Bronchial epithelial cell (primary cell): ENCODE data around the gene HOXD10. TPM values are rescaled to one million over a fixed set of nuclear protein-coding genes. Genes with fewer than 3 reads are reported as not detected.

Experiments
- DNase-seq: peaks from one replicate; pipeline ENCODE4 v3.0.0-alpha.2; 2010; ENCODE audit warnings: low read depth
- FAIRE-seq: peaks from 2 replicates; lab custom pipeline; 2011; peaks lifted over from hg19 to GRCh38; lab: Jason Lieb, UNC
- H3K27me3 ChIP-seq: 2 replicates; pipeline ENCODE4 v1.5.1; 2011; ENCODE audit warnings: low read length; ENCODE audit not compliant: control insufficient read depth, insufficient read depth
- H3K36me3 ChIP-seq: 2 replicates; pipeline ENCODE4 v1.5.1; 2011; ENCODE audit warnings: low read length; ENCODE audit not compliant: control insufficient read depth, insufficient read depth
- H3K4me3 ChIP-seq: 2 replicates; pipeline ENCODE4 v1.5.1; 2011; ENCODE audit warnings: mild to moderate bottlenecking, low read depth, low read length, control low read depth
- total RNA-seq: library from RNA; depleted of rRNA; stranded (reverse); fragments of >200 nt; gene quantifications from 2 replicates; pipeline ENCODE4 v1.2.1, GENCODE V29; 2014
- TF ChIP-seq, protein P1 (sequence below): IDR thresholded peaks from 2 replicates; pipeline ENCODE4 v1.5.1; 2011; ENCODE audit warnings: mild to moderate bottlenecking, moderate library complexity, low read length, control low read depth, inconsistent platforms; ENCODE audit not compliant: insufficient read depth, severe bottlenecking

The HOXD10 gene
- total RNA-seq, 1 donor from 2014 or later = not detected

DNA sequence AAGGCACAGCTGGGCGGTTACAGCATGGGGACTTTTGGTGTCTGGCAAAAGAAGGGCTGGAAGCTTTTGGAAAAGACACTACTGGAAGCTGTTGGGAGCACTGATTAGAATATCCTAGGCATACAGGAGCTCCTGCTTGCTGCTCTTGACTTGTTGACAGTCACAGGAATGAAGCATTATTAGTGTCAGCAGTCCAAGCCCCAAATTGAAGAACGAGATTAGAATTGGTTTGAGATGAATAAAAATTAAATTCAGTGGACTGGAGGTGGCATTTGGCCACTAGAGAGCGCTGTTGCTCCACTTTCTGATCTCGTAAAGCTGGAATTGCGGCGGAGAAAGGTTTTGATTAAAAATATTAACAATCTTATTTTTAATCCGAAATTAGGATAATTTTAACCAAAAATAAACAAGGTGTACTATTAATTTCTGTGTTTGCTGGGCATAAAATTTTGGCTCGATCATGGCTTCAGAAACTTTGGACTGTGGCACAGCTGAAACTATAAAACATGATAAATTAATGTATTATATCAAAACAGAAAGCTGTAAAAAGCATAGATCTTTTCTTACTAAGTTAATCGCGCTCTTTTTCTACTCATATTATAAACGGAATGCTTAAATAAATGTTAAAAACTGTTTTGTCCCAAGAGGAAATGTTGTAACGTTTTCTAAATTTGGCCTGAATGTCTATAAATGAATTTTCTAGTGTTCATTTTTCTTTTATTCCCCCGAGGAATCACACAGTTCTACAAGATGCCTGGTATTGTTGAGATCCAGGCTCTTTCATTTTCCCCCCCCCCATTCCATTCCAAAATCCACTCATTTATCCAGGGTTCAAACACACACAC is 10.6 kb downstream of the HOXD10 start:
- H3K27me3 ChIP-seq = peaks cover 70% of the 10 kb centered on the region
- H3K4me3 ChIP-seq = no peak overlapping the region
- no peak for FAIRE-seq
- H3K36me3 ChIP-seq = no peaks in the 10 kb centered on the region
- DNase-seq = peak; percentile 43
- TF ChIP-seq, protein P1, sequence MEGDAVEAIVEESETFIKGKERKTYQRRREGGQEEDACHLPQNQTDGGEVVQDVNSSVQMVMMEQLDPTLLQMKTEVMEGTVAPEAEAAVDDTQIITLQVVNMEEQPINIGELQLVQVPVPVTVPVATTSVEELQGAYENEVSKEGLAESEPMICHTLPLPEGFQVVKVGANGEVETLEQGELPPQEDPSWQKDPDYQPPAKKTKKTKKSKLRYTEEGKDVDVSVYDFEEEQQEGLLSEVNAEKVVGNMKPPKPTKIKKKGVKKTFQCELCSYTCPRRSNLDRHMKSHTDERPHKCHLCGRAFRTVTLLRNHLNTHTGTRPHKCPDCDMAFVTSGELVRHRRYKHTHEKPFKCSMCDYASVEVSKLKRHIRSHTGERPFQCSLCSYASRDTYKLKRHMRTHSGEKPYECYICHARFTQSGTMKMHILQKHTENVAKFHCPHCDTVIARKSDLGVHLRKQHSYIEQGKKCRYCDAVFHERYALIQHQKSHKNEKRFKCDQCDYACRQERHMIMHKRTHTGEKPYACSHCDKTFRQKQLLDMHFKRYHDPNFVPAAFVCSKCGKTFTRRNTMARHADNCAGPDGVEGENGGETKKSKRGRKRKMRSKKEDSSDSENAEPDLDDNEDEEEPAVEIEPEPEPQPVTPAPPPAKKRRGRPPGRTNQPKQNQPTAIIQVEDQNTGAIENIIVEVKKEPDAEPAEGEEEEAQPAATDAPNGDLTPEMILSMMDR = peak; percentile 59

GRCh38 chr2:176127774-176128072 is 11.1 kb downstream of the HOXD10 start:
- DNase-seq = no peak
- Histone ChIP-seq H3K36me3 (no peaks in the 10 kb centered on the region), H3K27me3 (peaks cover 71% of the 10 kb centered on the region), H3K4me3 (no peak overlapping the region)
- TF ChIP-seq, protein P1 = no peak
- no peak for FAIRE-seq

DNA sequence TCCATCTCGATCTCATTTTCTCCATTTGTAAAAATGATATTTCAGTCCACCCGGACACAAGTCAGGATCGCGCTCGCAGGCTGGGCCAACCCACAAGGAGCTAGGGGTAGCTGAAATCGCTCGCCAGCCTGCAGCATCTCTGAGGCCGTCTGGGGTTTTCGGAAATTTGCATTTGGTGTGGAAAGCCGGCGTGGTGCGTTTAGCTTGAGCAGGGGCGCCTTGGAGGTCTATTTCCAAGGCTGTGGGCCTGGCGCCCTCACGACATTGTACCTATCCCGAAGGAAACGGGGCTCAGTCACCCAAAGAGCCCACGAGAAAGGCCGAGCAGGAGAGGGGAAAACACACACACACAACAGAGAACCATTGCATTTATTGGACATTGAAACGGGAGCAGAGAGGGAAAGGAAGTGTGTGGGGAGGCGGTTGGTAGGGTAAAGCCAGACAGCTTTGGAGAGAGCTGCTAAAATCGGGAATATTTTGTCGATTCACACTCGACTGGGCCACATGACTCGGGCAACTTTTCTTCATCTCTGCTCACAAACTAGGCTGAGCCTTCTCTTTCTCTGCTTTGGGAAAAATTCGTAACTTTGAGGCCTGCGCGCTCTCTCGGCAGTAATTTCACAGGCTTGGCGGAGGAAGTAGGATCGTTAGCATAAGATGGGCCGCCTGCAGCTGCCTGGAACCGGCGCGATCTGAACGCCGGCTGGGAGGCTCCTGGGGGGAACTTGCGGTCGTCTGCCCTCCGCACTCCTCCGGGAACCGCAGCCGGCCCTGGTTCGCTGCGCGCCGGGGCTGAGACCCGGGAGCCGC is 11.8 kb downstream of the HOXD10 start:
- DNase-seq = no peak
- Histone ChIP-seq H3K4me3 (no peak overlapping the region), H3K27me3 (peaks cover 74% of the 10 kb centered on the region), H3K36me3 (no peaks in the 10 kb centered on the region)
- TF ChIP-seq, protein P1 = no peak
- no peak for FAIRE-seq

GRCh38 chr2:176128982-176129796 is 12.6 kb downstream of the HOXD10 start, which contains the start of gene HOXD8:
Gene HOXD8, plus strand, starts transcription at chr2:176129705. Its CDS starts 662 bp downstream, at chr2:176130367.
- H3K27me3 ChIP-seq = peaks cover 72% of the 10 kb centered on the region
- no peak within 1 kb of the TSS for H3K4me3 ChIP-seq
- no peak for FAIRE-seq
- H3K36me3 ChIP-seq = no peaks in the 10 kb centered on the region
- DNase-seq = no peak
- TF ChIP-seq, protein P1 = no peak

DNA sequence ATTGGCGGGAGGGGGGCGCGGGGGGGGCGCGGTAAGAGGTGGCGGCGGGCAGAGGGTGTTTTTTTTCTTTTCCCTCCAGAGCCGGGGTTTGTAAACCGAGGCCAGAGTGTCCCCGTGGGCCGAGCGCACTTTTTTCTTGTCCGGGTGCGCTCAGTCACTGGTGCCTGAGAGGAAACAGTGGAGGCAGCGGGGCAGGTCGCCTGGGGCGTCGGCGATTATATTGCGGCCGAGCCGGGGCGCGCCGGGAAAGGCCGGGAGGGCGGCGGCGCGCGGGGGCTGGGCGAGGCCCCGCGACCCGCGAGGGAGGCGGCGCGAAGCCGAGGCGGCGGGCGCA is 13.2 kb downstream of the HOXD10 start:
- H3K36me3 ChIP-seq = no peaks in the 10 kb centered on the region
- FAIRE-seq = no peak
- no peak for DNase-seq
- H3K27me3 ChIP-seq = peaks cover 69% of the 10 kb centered on the region
- TF ChIP-seq, protein P1 = no peak
- H3K4me3 ChIP-seq = no peak overlapping the region
